Tibial nerve (tissue), 4 donors: ENCODE results near the gene MPP7.

Experiments used
- EP300 ChIP-seq, 2 donors: sonication (generic); formaldehyde crosslinking; IDR thresholded peaks; one replicate each; pipeline ENCODE4 v1.6.1; 2017; ENCODE audit warnings: antibody characterized with exemption in 2 of 2, mild to moderate bottlenecking in 1 of 2
- TF ChIP-seq, protein P1 (sequence below), 5 experiments: fragments of 200-600 bp in 3 of 5; fragments of 450-650 bp in 2 of 5; sonication (generic) in 3 of 5; IDR thresholded peaks; one replicate each; pipeline ENCODE4 v1.5.1; 2016 to 2019; ENCODE audit warnings: antibody characterized with exemption in 5 of 5, mild to moderate bottlenecking in 3 of 5, moderate library complexity in 2 of 5

DNA sequence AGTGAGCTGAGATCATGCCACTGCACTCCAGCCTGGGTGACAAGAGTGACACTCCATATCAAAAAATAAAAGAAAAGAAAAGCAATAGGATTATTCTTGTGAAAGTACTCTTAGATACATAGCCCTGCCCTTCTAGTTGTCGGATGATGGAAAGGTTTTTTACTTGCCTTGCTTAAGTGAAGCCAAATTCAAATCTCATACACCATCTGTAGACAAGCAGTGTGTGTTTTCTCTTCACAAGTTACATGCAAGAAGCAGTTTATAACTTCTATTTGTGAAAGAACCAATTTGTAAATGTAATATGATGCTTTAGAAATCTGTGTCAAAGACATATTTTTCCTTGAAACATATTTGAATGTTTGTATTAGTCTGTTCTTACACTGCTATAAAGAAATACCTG is 15.8 kb upstream of the MPP7 start:
- TF ChIP-seq, protein P1, sequence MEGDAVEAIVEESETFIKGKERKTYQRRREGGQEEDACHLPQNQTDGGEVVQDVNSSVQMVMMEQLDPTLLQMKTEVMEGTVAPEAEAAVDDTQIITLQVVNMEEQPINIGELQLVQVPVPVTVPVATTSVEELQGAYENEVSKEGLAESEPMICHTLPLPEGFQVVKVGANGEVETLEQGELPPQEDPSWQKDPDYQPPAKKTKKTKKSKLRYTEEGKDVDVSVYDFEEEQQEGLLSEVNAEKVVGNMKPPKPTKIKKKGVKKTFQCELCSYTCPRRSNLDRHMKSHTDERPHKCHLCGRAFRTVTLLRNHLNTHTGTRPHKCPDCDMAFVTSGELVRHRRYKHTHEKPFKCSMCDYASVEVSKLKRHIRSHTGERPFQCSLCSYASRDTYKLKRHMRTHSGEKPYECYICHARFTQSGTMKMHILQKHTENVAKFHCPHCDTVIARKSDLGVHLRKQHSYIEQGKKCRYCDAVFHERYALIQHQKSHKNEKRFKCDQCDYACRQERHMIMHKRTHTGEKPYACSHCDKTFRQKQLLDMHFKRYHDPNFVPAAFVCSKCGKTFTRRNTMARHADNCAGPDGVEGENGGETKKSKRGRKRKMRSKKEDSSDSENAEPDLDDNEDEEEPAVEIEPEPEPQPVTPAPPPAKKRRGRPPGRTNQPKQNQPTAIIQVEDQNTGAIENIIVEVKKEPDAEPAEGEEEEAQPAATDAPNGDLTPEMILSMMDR (IDR thresholded peaks at IDR 0.05) = no peak
- no peak for TF ChIP-seq EP300 (IDR thresholded peaks at IDR 0.05)
